Smooth muscle cell (in vitro differentiated cells): ENCODE measurements around the gene PRPF38A. TPM values are rescaled to one million over a fixed set of nuclear protein-coding genes. Genes with fewer than 3 reads are reported as not detected.

Experiments used
- DNase-seq: peaks from one replicate; lab custom pipeline; 2025; ENCODE audit not compliant: unreplicated experiment; lab: John Stamatoyannopoulos, UW
- H2AFZ ChIP-seq: fragments of 200-600 bp; sonication (generic); 2 replicates; pipeline ENCODE4 v1.6.0; 2016; ENCODE audit warnings: antibody characterized with exemption, low read depth, mild to moderate bottlenecking
- H3F3A ChIP-seq: fragments of 200-600 bp; sonication (generic); 2 replicates; pipeline ENCODE4 v1.6.0; 2017; ENCODE audit warnings: antibody characterized with exemption, low read depth
- H3K27ac ChIP-seq: fragments of 200-600 bp; sonication (generic); 2 replicates; pipeline ENCODE4 v1.5.1; 2016; ENCODE audit warnings: low read depth, mild to moderate bottlenecking
- H3K27me3 ChIP-seq: fragments of 200-600 bp; sonication (generic); 2 replicates; pipeline ENCODE4 v1.6.1; 2016; ENCODE audit warnings: low read depth, mild to moderate bottlenecking
- H3K36me3 ChIP-seq: fragments of 200-600 bp; sonication (generic); 2 replicates; pipeline ENCODE4 v1.5.1; 2016; ENCODE audit warnings: low read depth
- H3K4me1 ChIP-seq: fragments of 200-600 bp; sonication (generic); 2 replicates; pipeline ENCODE4 v1.5.1; 2016; ENCODE audit warnings: low read depth
- H3K4me2 ChIP-seq: fragments of 200-600 bp; sonication (generic); 2 replicates; pipeline ENCODE4 v1.6.0; 2016; ENCODE audit warnings: mild to moderate bottlenecking
- H3K4me3 ChIP-seq: fragments of 200-600 bp; sonication (generic); 2 replicates; pipeline ENCODE4 v1.5.1; 2016; ENCODE audit warnings: mild to moderate bottlenecking
- H3K79me2 ChIP-seq: fragments of 200-600 bp; sonication (generic); 2 replicates; pipeline ENCODE4 v1.6.0; 2016; ENCODE audit warnings: low read depth, mild to moderate bottlenecking
- H3K9ac ChIP-seq: fragments of 200-600 bp; sonication (generic); 2 replicates; pipeline ENCODE4 v1.6.0; 2016; ENCODE audit warnings: low read depth
- H3K9me3 ChIP-seq: fragments of 200-600 bp; sonication (generic); replicated peaks from 2 replicates; pipeline ENCODE4 v1.5.1; 2016; ENCODE audit warnings: low read depth
- H4K20me1 ChIP-seq: fragments of 200-600 bp; sonication (generic); 2 replicates; pipeline ENCODE4 v1.6.0; 2016; ENCODE audit warnings: low read depth
- WGBS: methylation state at CpG from one replicate; pipeline ENCODE4 v1.1.7; 2016; ENCODE audit warnings: low lambda C conversion rate; 5-methylcytosine and 5-hydroxymethylcytosine counted together
- polyA plus RNA-seq: library from polyadenylated mRNA; unstranded; fragments of >200 nt; fragmentation: Nextera tagmentation; extraction: Ambion mirVana; gene quantifications from 2 replicates; pipeline ENCODE4 v1.2.1, GENCODE V29; 2016
- total RNA-seq: library from RNA; depleted of rRNA; stranded (reverse); fragments of >200 nt; gene quantifications from 2 replicates; pipeline ENCODE4 v1.2.3, GENCODE V29; 2014
- TF ChIP-seq, protein P1 (sequence below): fragments of 200-600 bp; sonication (generic); IDR thresholded peaks from 2 replicates; pipeline ENCODE4 v1.5.1; 2017; ENCODE audit warnings: borderline replicate concordance, mild to moderate bottlenecking, antibody characterized with exemption; ENCODE audit not compliant: insufficient read depth, poor library complexity, severe bottlenecking

The PRPF38A gene
- total and polyA plus RNA-seq, 2 experiments from 2014 or later: 23.2 to 28.0 TPM

DNA sequence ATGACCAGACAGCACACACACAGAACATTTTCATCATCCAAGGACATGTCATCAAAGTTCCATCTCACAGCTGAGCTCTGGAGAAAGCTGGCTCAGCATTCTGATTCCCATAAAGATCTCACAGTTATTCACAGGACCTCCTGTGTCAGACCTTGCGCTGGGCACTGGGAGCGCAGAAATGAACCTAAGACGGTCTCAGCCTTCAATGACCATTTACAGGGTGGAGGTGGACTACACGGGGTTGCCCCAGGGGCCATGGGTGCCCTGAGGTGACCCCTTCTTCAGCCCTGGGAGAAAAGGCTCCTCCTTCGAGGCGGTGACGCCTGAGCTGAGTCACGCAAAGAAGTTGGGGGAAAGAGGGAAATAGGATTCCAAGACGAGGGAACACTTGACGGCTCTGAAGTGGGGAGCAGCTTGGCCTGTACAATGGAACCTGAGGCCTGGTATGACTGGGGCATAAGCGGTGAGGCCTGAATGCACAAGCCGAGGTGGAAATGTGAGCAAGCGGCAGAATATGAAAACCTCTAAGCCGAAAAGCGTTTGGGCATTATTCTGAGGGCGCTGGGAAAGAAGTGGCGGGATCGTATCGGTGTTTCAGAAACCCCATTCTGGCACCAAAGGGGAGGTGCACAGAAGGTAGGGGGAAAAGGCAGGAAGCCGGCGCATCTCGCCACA is 39.2 kb upstream of the PRPF38A start:
- Histone ChIP-seq H3F3A (peaks cover 5% of the 10 kb centered on the region), H3K79me2 (peaks cover 12% of the 10 kb centered on the region), H2AFZ (peak overlapping the region; percentile 84), H3K27ac (peak overlapping the region; percentile 92), H3K4me3 (peak overlapping the region; percentile 83), H3K9ac (peak overlapping the region; percentile 94), H3K4me2 (peak overlapping the region; percentile 94), H3K9me3 (no peaks in the 10 kb centered on the region), H3K36me3 (no peaks in the 10 kb centered on the region), H4K20me1 (peaks cover 11% of the 10 kb centered on the region), H3K27me3 (no peaks in the 10 kb centered on the region), H3K4me1 (peaks cover 9% of the 10 kb centered on the region)
- TF ChIP-seq, protein P1, sequence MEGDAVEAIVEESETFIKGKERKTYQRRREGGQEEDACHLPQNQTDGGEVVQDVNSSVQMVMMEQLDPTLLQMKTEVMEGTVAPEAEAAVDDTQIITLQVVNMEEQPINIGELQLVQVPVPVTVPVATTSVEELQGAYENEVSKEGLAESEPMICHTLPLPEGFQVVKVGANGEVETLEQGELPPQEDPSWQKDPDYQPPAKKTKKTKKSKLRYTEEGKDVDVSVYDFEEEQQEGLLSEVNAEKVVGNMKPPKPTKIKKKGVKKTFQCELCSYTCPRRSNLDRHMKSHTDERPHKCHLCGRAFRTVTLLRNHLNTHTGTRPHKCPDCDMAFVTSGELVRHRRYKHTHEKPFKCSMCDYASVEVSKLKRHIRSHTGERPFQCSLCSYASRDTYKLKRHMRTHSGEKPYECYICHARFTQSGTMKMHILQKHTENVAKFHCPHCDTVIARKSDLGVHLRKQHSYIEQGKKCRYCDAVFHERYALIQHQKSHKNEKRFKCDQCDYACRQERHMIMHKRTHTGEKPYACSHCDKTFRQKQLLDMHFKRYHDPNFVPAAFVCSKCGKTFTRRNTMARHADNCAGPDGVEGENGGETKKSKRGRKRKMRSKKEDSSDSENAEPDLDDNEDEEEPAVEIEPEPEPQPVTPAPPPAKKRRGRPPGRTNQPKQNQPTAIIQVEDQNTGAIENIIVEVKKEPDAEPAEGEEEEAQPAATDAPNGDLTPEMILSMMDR: no peak
- 6% methylated on average over 21 of the region's 22 CpGs for WGBS
- DNase-seq: peak; percentile 53

DNA sequence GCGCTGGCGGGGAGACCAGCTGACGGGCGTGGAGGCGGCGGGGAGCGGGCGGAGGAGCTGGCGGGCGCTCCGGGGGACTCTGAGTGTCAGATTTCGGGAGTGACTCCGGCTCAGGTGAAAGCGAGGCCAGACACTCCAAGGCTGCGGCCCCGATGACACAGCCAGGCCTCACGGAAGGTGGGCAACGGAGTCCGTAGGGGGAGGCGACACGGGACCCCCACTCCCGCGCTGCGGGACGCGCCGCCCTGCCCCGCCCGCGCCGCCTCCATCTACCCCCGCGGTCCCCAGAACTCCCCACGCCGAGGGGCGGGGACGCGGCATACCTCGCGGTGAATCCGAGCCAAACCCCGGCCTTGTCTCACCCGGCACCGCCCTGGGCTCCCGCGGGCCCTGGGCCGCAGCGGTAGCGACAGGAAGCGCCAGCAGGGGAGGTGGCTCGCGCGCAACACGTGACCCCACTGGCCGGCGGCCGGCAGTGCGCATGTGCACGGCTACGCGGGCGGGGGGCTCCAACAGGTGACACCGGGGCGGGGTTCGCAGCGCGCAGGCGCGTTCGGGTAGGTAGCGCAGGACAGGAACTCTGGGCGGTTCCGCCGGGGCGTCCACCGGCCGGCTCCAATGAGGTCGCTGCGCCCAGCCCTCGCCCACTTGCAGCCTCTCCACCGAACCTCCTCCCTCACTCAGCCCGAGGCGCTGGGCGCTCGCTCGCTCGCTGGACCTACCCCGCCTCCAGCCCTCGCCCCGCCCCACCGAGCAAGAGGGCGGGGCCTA is 38.5 kb upstream of the PRPF38A start, which contains the start of gene CC2D1B:
CC2D1B (minus strand) TSS at position 460 of the 771 bp plus-strand sequence. CDS start 1,585 bp downstream, outside the sequence.
- no peaks in the 10 kb centered on the region for H3K9me3 ChIP-seq
- H3K79me2 ChIP-seq: peaks cover 12% of the 10 kb centered on the region
- H4K20me1 ChIP-seq: peaks cover 11% of the 10 kb centered on the region
- peak within 1 kb of the TSS; percentile 84 for H2AFZ ChIP-seq
- under 1% methylated on average over 68 of the region's 92 CpGs for WGBS
- H3K27ac ChIP-seq: peak within 1 kb of the TSS; percentile 92
- H3K27me3 ChIP-seq: no peaks in the 10 kb centered on the region
- H3K4me3 ChIP-seq: peak within 1 kb of the TSS; percentile 83
- H3K4me1 ChIP-seq: peaks cover 9% of the 10 kb centered on the region
- peaks cover 5% of the 10 kb centered on the region for H3F3A ChIP-seq
- no peaks in the 10 kb centered on the region for H3K36me3 ChIP-seq
- H3K4me2 ChIP-seq: peak within 1 kb of the TSS; percentile 94
- peak; percentile 93 for DNase-seq
- TF ChIP-seq, protein P1: no peak
- peak within 1 kb of the TSS; percentile 94 for H3K9ac ChIP-seq

DNA sequence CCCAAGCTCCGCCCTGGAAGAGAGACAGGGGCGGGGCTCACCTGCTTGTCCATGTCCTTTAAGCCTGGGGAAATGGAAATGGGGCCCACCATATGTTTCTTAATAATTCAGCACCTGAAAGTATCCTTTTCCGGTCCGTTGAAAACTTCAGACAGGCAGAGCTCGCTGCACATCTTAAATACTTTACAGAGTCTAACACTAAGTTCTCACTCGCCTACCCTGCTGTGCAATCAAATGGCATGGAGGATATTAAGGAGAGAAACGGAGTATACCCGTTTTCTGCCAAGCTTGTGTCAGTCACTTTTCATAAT is 37.9 kb upstream of the PRPF38A start:
- Histone ChIP-seq H3K36me3 (no peaks in the 10 kb centered on the region), H3K4me1 (peaks cover 9% of the 10 kb centered on the region), H3K4me3 (peak overlapping the region; percentile 83), H3K9me3 (no peaks in the 10 kb centered on the region), H3K4me2 (peak overlapping the region; percentile 35), H3K27ac (no peak overlapping the region), H3K9ac (no peak overlapping the region), H2AFZ (peak overlapping the region; percentile 1), H3F3A (peaks cover 5% of the 10 kb centered on the region), H3K79me2 (peaks cover 12% of the 10 kb centered on the region), H3K27me3 (no peaks in the 10 kb centered on the region), H4K20me1 (peaks cover 11% of the 10 kb centered on the region)
- TF ChIP-seq, protein P1: no peak
- DNase-seq: no peak
- 37% methylated on average over 8 of the region's 8 CpGs for WGBS
